Mesendoderm (in vitro differentiated cells): ENCODE results near the gene SIAH3.
A peak's percentile ranks its signal among the peaks of the same experiment; 100 is the strongest.

ENCODE experiments used
- DNase-seq: peaks from one replicate; pipeline ENCODE4 v3.0.0; 2013
- H2AK5ac ChIP-seq: 2 replicates; pipeline ENCODE4 v1.6.1; 2013; ENCODE audit warnings: low read length, inconsistent platforms
- H2BK120ac ChIP-seq: 2 replicates; pipeline ENCODE4 v1.6.1; 2013; ENCODE audit warnings: low read depth, mild to moderate bottlenecking, low read length, moderate library complexity, mixed read lengths
- H2BK15ac ChIP-seq: replicated peaks from 2 replicates; pipeline ENCODE4 v1.6.1; 2013; ENCODE audit warnings: low read depth, mild to moderate bottlenecking, moderate library complexity
- H2BK5ac ChIP-seq: 2 replicates; pipeline ENCODE4 v1.6.1; 2013; ENCODE audit warnings: low read length, inconsistent platforms
- H3K18ac ChIP-seq: 2 replicates; pipeline ENCODE4 v1.6.1; 2013; ENCODE audit warnings: mild to moderate bottlenecking, low read length, mixed read lengths
- H3K23ac ChIP-seq: one replicate; pipeline ENCODE4 v1.6.1; 2013; ENCODE audit warnings: low read length
- H3K27ac ChIP-seq: 2 replicates; pipeline ENCODE4 v1.5.1; 2013; ENCODE audit warnings: low read depth, mild to moderate bottlenecking, inconsistent platforms, low read length, moderate library complexity
- H3K27me3 ChIP-seq: 2 replicates; pipeline ENCODE4 v1.6.1; 2013; ENCODE audit warnings: low read length, control low read depth, mild to moderate bottlenecking, inconsistent platforms; ENCODE audit not compliant: insufficient read depth, poor library complexity
- H3K36me3 ChIP-seq: 2 replicates; pipeline ENCODE4 v1.6.1; 2013; ENCODE audit warnings: low read length, inconsistent platforms; ENCODE audit not compliant: control insufficient read depth, insufficient read depth
- H3K4ac ChIP-seq: one replicate; pipeline ENCODE4 v1.6.1; 2013; ENCODE audit warnings: low read depth, mild to moderate bottlenecking, low read length, moderate library complexity
- H3K4me1 ChIP-seq: 2 replicates; pipeline ENCODE4 v1.6.1; 2013; ENCODE audit warnings: low read depth, low read length, inconsistent platforms; ENCODE audit not compliant: control insufficient read depth
- H3K4me2 ChIP-seq: 2 replicates; pipeline ENCODE4 v1.6.1; 2013; ENCODE audit warnings: low read length
- H3K4me3 ChIP-seq: 2 replicates; pipeline ENCODE4 v1.5.1; 2013; ENCODE audit warnings: mild to moderate bottlenecking, low read length
- H3K56ac ChIP-seq: one replicate; pipeline ENCODE4 v1.6.1; 2013; ENCODE audit warnings: low read length
- H3K79me1 ChIP-seq: 2 replicates; pipeline ENCODE4 v1.6.1; 2013; ENCODE audit warnings: low read length, inconsistent platforms
- H3K79me2 ChIP-seq: 2 replicates; pipeline ENCODE4 v1.6.1; 2013; ENCODE audit warnings: mild to moderate bottlenecking, low read length; ENCODE audit not compliant: control insufficient read depth, insufficient read depth
- H3K9ac ChIP-seq: 2 replicates; pipeline ENCODE4 v1.6.1; 2013; ENCODE audit warnings: low read length, inconsistent platforms
- H4K5ac ChIP-seq: one replicate; pipeline ENCODE4 v1.6.1; 2013; ENCODE audit warnings: low read length
- H4K8ac ChIP-seq: one replicate; pipeline ENCODE4 v1.6.1; 2013; ENCODE audit warnings: low read depth, mild to moderate bottlenecking, control low read depth, low read length, moderate library complexity
- WGBS: extraction: QIAGEN DNeasy Blood & Tissue Kit; methylation state at CpG from one replicate; pipeline ENCODE4 v1.1.7; 2013; ENCODE audit warnings: low lambda C conversion rate, missing lambda C conversion rate; ENCODE audit not compliant: insufficient coverage; ENCODE audit errors: extremely low coverage; 5-methylcytosine and 5-hydroxymethylcytosine counted together

SIAH3 gene

DNA sequence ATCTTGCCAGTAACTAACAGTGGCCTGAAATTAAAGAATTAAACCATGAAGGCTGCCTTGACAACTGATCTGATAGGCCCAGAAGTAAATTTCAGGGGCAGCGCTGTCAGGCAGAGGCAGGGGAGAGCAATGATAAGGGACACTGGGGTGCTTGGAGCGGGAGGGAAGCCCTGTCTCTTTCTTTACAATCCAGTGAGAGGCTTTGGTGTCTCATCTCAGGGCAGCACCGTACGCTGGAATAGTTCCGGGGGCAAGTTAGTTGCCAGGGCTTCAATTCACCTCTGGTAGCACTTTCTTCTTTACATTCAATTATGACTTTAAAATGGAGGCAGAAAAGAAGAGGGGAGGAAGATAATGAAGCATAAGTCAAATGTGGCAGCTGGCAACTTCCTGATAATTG, 74.8 kb downstream of the SIAH3 start:
- Histone ChIP-seq H3K56ac (no peak overlapping the region), H3K4ac (no peak overlapping the region), H3K27ac (no peak overlapping the region), H3K36me3 (no peaks in the 10 kb centered on the region), H3K9ac (no peak overlapping the region), H3K23ac (no peak overlapping the region), H4K5ac (no peak overlapping the region), H3K79me2 (no peaks in the 10 kb centered on the region), H2BK120ac (no peak overlapping the region), H2BK5ac (no peak overlapping the region), H4K8ac (no peak overlapping the region), H3K4me2 (no peak overlapping the region), H3K18ac (no peak overlapping the region), H2AK5ac (no peak overlapping the region), H3K79me1 (no peaks in the 10 kb centered on the region), H2BK15ac (no peak overlapping the region), H3K4me1 (peaks cover 4% of the 10 kb centered on the region), H3K4me3 (no peak overlapping the region), H3K27me3 (no peaks in the 10 kb centered on the region)
- no peak for DNase-seq
- no CpG with 5 or more reads among the region's 5 CpGs for WGBS

DNA sequence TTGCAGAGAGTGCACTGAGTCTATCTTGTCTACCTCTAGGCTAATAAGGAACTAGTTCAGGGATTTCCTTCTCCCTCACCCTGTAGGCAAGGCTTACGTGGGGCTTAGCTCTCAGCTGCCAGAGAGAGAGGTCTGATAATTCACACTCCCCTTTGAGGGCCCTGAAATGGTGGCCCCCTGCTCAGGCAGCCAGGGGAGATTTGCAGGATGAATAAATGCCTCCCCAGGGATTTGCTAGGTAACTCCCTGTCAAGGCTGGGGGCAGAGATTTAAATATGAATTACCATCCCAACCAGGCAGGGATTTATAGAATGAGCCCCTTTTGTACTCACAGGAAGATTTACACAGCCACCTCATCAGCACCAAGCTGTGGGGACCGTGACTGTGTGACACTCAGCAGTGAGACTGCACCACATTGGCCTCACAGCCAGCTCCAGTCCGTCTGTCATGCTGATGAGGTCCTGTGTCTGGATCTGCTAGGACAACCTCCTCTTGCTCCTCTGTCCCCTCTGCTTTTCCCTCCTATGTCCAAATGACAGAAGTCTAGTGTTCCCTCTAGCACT, 76.1 kb downstream of the SIAH3 start:
- Histone ChIP-seq H2BK5ac (no peak overlapping the region), H3K4me3 (no peak overlapping the region), H3K27ac (no peak overlapping the region), H4K8ac (no peak overlapping the region), H3K4me1 (peaks cover 4% of the 10 kb centered on the region), H3K36me3 (no peaks in the 10 kb centered on the region), H3K4me2 (no peak overlapping the region), H2BK15ac (no peak overlapping the region), H2BK120ac (no peak overlapping the region), H3K9ac (no peak overlapping the region), H3K56ac (peak overlapping the region; percentile 35), H3K23ac (no peak overlapping the region), H2AK5ac (no peak overlapping the region), H3K18ac (no peak overlapping the region), H3K79me1 (no peaks in the 10 kb centered on the region), H3K4ac (no peak overlapping the region), H3K79me2 (no peaks in the 10 kb centered on the region), H3K27me3 (no peaks in the 10 kb centered on the region), H4K5ac (no peak overlapping the region)
- DNase-seq = no peak
- WGBS = no CpG with 5 or more reads among the region's 3 CpGs

DNA sequence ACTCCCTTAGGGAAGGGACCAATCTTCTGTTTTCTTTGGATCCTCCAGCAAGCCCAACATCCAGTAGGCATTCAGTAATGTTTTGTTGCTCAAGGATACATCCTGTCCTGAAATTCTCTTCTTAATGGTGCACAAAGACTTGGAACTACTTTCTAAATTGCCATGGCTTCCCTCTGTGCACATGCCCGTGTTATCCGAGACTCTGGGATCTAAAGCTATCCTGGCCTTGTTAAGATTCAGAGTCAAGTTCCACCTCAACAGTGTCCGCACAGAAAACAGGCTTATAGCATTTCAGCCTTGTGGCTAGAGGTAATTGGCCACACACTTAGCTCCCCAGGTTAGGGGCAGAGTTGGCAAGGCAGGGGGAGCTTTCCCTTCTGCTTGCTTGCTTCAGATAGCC, 77.6 kb downstream of the SIAH3 start:
- H2BK120ac ChIP-seq = no peak overlapping the region
- no peaks in the 10 kb centered on the region for H3K79me1 ChIP-seq
- no peak overlapping the region for H2BK5ac ChIP-seq
- DNase-seq = no peak
- no peak overlapping the region for H3K18ac ChIP-seq
- H3K4ac ChIP-seq = no peak overlapping the region
- H2AK5ac ChIP-seq = no peak overlapping the region
- no peak overlapping the region for H4K5ac ChIP-seq
- no peak overlapping the region for H2BK15ac ChIP-seq
- H3K79me2 ChIP-seq = no peaks in the 10 kb centered on the region
- no peaks in the 10 kb centered on the region for H3K27me3 ChIP-seq
- no peak overlapping the region for H3K27ac ChIP-seq
- no peak overlapping the region for H3K4me3 ChIP-seq
- H3K4me1 ChIP-seq = peaks cover 10% of the 10 kb centered on the region
- H4K8ac ChIP-seq = no peak overlapping the region
- H3K56ac ChIP-seq = no peak overlapping the region
- no peaks in the 10 kb centered on the region for H3K36me3 ChIP-seq
- whole genome bisulfite sequencing = no CpG with 5 or more reads among the region's 3 CpGs
- H3K9ac ChIP-seq = no peak overlapping the region
- H3K4me2 ChIP-seq = no peak overlapping the region
- no peak overlapping the region for H3K23ac ChIP-seq

DNA sequence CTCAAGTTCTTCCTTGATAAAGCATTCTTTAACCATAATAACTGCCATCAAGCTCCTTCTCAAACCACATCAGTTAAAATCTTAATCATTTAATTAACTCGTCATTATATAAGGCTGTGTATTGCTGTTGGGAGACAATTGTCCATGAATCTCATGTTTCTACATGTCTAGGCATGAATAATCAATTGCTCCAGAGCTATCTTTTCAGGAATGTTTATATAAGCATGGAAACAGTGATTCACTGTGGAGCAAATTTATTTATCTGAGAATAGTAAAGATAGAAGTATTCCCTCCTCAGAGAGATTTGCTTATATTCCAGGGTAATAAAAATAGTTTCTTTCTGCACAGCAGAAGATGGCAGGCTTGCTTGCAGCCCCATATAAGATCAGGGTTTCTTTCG, 78.3 kb downstream of the SIAH3 start:
- H2AK5ac ChIP-seq = no peak overlapping the region
- no peak overlapping the region for H3K4me3 ChIP-seq
- H3K27me3 ChIP-seq = no peaks in the 10 kb centered on the region
- H2BK5ac ChIP-seq = no peak overlapping the region
- 100% methylated on average over 1 of the region's 2 CpGs for WGBS
- no peak for DNase-seq
- H2BK15ac ChIP-seq = no peak overlapping the region
- no peak overlapping the region for H3K27ac ChIP-seq
- H3K18ac ChIP-seq = no peak overlapping the region
- no peak overlapping the region for H3K23ac ChIP-seq
- H3K4me1 ChIP-seq = peaks cover 10% of the 10 kb centered on the region
- no peaks in the 10 kb centered on the region for H3K36me3 ChIP-seq
- no peak overlapping the region for H2BK120ac ChIP-seq
- no peak overlapping the region for H3K4ac ChIP-seq
- H3K79me2 ChIP-seq = no peaks in the 10 kb centered on the region
- no peaks in the 10 kb centered on the region for H3K79me1 ChIP-seq
- no peak overlapping the region for H3K9ac ChIP-seq
- no peak overlapping the region for H4K5ac ChIP-seq
- no peak overlapping the region for H3K56ac ChIP-seq
- H4K8ac ChIP-seq = no peak overlapping the region
- no peak overlapping the region for H3K4me2 ChIP-seq

DNA sequence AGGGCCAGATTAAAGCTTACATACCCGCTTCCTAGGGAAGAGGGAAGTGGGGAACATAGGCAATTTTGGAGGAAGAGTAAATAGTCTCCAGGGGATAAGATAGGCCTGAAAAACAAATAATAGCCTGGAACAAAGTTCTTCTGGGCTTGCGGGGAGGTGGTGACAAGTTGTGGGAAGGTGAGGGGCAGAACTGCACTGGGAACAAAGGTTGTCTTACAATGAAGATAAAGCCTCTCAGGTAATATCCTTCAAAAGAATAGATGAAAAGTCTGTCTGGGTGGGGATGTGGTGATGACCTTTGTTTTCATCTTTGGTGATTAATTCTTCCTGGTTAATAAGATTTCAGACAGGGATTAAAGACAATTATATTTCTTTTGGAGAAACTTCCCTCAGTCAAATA, 80.7 kb downstream of the SIAH3 start:
- Histone ChIP-seq H3K4ac (no peak overlapping the region), H2BK15ac (no peak overlapping the region), H3K4me1 (peaks cover 10% of the 10 kb centered on the region), H2BK120ac (no peak overlapping the region), H2BK5ac (no peak overlapping the region), H3K27ac (no peak overlapping the region), H3K18ac (no peak overlapping the region), H3K79me2 (no peaks in the 10 kb centered on the region), H3K27me3 (no peaks in the 10 kb centered on the region), H3K9ac (no peak overlapping the region), H3K56ac (no peak overlapping the region), H4K8ac (no peak overlapping the region), H3K4me2 (no peak overlapping the region), H3K36me3 (no peaks in the 10 kb centered on the region), H2AK5ac (no peak overlapping the region), H4K5ac (no peak overlapping the region), H3K79me1 (no peaks in the 10 kb centered on the region), H3K4me3 (no peak overlapping the region), H3K23ac (no peak overlapping the region)
- no CpG with 5 or more reads among the region's 2 CpGs for WGBS
- no peak for DNase-seq
